ENCODE results near the gene USP6NL. TPM values are rescaled to one million over a fixed set of nuclear protein-coding genes. Genes with fewer than 3 reads are reported as not detected.

The USP6NL gene
- total and polyA plus RNA-seq, 3 experiments from 2014 or later, result 1.3 to 3.2 (median 1.9) TPM

GRCh38 chr10:11642566-11642965, 31.1 kb upstream of the USP6NL start:
- H3K27ac Mint-ChIP-seq, result no peak overlapping the region
- no peaks in the 10 kb centered on the region for H3K36me3 ChIP-seq (ENCODE audit: insufficient read depth, low read length)
- H3K36me3 Mint-ChIP-seq, result no peaks in the 10 kb centered on the region
- no peaks in the 10 kb centered on the region for H3K9me3 ChIP-seq (ENCODE audit: low read length)
- ChIA-PET POLR2A (no interaction called here), CTCF (no interaction called here)
- no peak overlapping the region for H3K4me3 ChIP-seq (ENCODE audit: low read length)
- peaks cover 10 to 38% of the 10 kb centered on the region in 2 donors for H3K27me3 Mint-ChIP-seq
- no peak for DNase-seq
- H3K4me3 Mint-ChIP-seq, result no peak overlapping the region
- no peaks in the 10 kb centered on the region for H3K27me3 ChIP-seq (ENCODE audit: insufficient read depth, low read length, poor library complexity, severe bottlenecking)
- no peaks in the 10 kb centered on the region for H3K4me1 ChIP-seq (ENCODE audit: insufficient read depth, low read length)
- no peaks in the 10 kb centered on the region for H3K4me1 Mint-ChIP-seq
- no peaks in the 10 kb centered on the region for H3K9me3 Mint-ChIP-seq
- H3K27ac ChIP-seq (ENCODE audit: low read depth, low read length), result no peak overlapping the region

- H3K4me3 Mint-ChIP-seq, result no peak overlapping the region
- H3K4me1 ChIP-seq (ENCODE audit: insufficient read depth, low read length), result no peaks in the 10 kb centered on the region
- H3K4me3 ChIP-seq (ENCODE audit: low read length), result no peak overlapping the region
- H3K9me3 Mint-ChIP-seq, result no peaks in the 10 kb centered on the region
- no peaks in the 10 kb centered on the region for H3K27me3 ChIP-seq (ENCODE audit: insufficient read depth, low read length, poor library complexity, severe bottlenecking)
- peaks cover 0 to 3% (median 0%) of the 10 kb centered on the region in 3 donors for H3K36me3 Mint-ChIP-seq
- ChIA-PET CTCF (no interaction called here), POLR2A (no interaction called here)
- H3K27ac Mint-ChIP-seq, result no peak overlapping the region
- H3K36me3 ChIP-seq (ENCODE audit: insufficient read depth, low read length), result no peaks in the 10 kb centered on the region
- no peaks in the 10 kb centered on the region for H3K9me3 ChIP-seq (ENCODE audit: low read length)
- no peaks in the 10 kb centered on the region for H3K4me1 Mint-ChIP-seq
- no peak overlapping the region for H3K27ac ChIP-seq (ENCODE audit: low read depth, low read length)
- no peak for DNase-seq
- peaks cover 11 to 53% of the 10 kb centered on the region in 2 donors for H3K27me3 Mint-ChIP-seq
Measured at GRCh38 chr10:11639849-11640764, 28.7 kb upstream of the USP6NL start.

- Histone ChIP-seq H3K4me1 (ENCODE audit: insufficient read depth, low read length) (no peaks in the 10 kb centered on the region), H3K9me3 (ENCODE audit: low read length) (no peaks in the 10 kb centered on the region), H3K27me3 (ENCODE audit: insufficient read depth, low read length, poor library complexity, severe bottlenecking) (no peaks in the 10 kb centered on the region), H3K36me3 (ENCODE audit: insufficient read depth, low read length) (no peaks in the 10 kb centered on the region), H3K4me3 (ENCODE audit: low read length) (no peak overlapping the region), H3K27ac (ENCODE audit: low read depth, low read length) (no peak overlapping the region)
- no peaks in the 10 kb centered on the region for H3K9me3 Mint-ChIP-seq
- ChIA-PET POLR2A (no interaction called here), CTCF (no interaction called here)
- DNase-seq, result no peak
- no peak overlapping the region for H3K4me3 Mint-ChIP-seq
- peaks cover 11 to 55% of the 10 kb centered on the region in 2 donors for H3K27me3 Mint-ChIP-seq
- no peaks in the 10 kb centered on the region for H3K4me1 Mint-ChIP-seq
- peaks cover 0 to 3% (median 0%) of the 10 kb centered on the region in 3 donors for H3K36me3 Mint-ChIP-seq
- H3K27ac Mint-ChIP-seq, result no peak overlapping the region
Measured at GRCh38 chr10:11639362-11639761, 27.9 kb upstream of the USP6NL start.

- POLR2A ChIA-PET, result interaction anchor here (0.6 kb wide), 1 partner anchor 17 kb away, joined by 3 read pairs; no protein-coding TSS in a partner anchor
- H3K4me3 Mint-ChIP-seq, result no peak overlapping the region
- Histone ChIP-seq H3K36me3 (ENCODE audit: insufficient read depth, low read length) (no peaks in the 10 kb centered on the region), H3K9me3 (ENCODE audit: low read length) (no peaks in the 10 kb centered on the region), H3K27me3 (ENCODE audit: insufficient read depth, low read length, poor library complexity, severe bottlenecking) (no peaks in the 10 kb centered on the region), H3K4me3 (ENCODE audit: low read length) (no peak overlapping the region), H3K4me1 (ENCODE audit: insufficient read depth, low read length) (no peaks in the 10 kb centered on the region), H3K27ac (ENCODE audit: low read depth, low read length) (no peak overlapping the region)
- H3K36me3 Mint-ChIP-seq, result peaks cover 0 to 3% (median 0%) of the 10 kb centered on the region in 3 donors
- no peak overlapping the region for H3K27ac Mint-ChIP-seq
- DNase-seq, result no peak
- H3K9me3 Mint-ChIP-seq, result no peaks in the 10 kb centered on the region
- CTCF ChIA-PET, result no interaction called here
- H3K4me1 Mint-ChIP-seq, result peaks cover 0 to 5% (median 0%) of the 10 kb centered on the region in 3 donors
- peaks cover 11 to 51% of the 10 kb centered on the region in 2 donors for H3K27me3 Mint-ChIP-seq
Measured at GRCh38 chr10:11638055-11638698, 26.7 kb upstream of the USP6NL start.

- DNase-seq, result no peak
- no peak overlapping the region for H3K27ac ChIP-seq (ENCODE audit: low read depth, low read length)
- CTCF ChIA-PET, result no interaction called here
- H3K9me3 ChIP-seq (ENCODE audit: low read length), result no peaks in the 10 kb centered on the region
- no peaks in the 10 kb centered on the region for H3K27me3 ChIP-seq (ENCODE audit: insufficient read depth, low read length, poor library complexity, severe bottlenecking)
- Mint-ChIP-seq H3K27me3 (peaks cover 9 to 40% of the 10 kb centered on the region in 2 donors), H3K4me3 (no peak overlapping the region), H3K4me1 (peaks cover 5 to 19% (median 14%) of the 10 kb centered on the region in 3 donors), H3K36me3 (peaks cover 0 to 3% (median 0%) of the 10 kb centered on the region in 3 donors), H3K27ac (no peak overlapping the region), H3K9me3 (no peaks in the 10 kb centered on the region)
- H3K4me1 ChIP-seq (ENCODE audit: insufficient read depth, low read length), result peaks cover 10% of the 10 kb centered on the region
- H3K36me3 ChIP-seq (ENCODE audit: insufficient read depth, low read length), result no peaks in the 10 kb centered on the region
- no peak overlapping the region for H3K4me3 ChIP-seq (ENCODE audit: low read length)
- POLR2A ChIA-PET, result no interaction called here
Measured at GRCh38 chr10:11636697-11637303, 25.4 kb upstream of the USP6NL start.

GRCh38 chr10:11631890-11632587, 20.6 kb upstream of the USP6NL start:
- peak in 2 of 5 donors; percentile 15 to 28 for DNase-seq
- peaks cover 0 to 4% (median 0%) of the 10 kb centered on the region in 3 donors for H3K36me3 Mint-ChIP-seq
- Histone ChIP-seq H3K4me3 (ENCODE audit: low read length) (no peak overlapping the region), H3K4me1 (ENCODE audit: insufficient read depth, low read length) (peaks cover 10% of the 10 kb centered on the region), H3K27ac (ENCODE audit: low read depth, low read length) (no peak overlapping the region), H3K27me3 (ENCODE audit: insufficient read depth, low read length, poor library complexity, severe bottlenecking) (no peaks in the 10 kb centered on the region), H3K36me3 (ENCODE audit: insufficient read depth, low read length) (no peaks in the 10 kb centered on the region), H3K9me3 (ENCODE audit: low read length) (no peaks in the 10 kb centered on the region)
- peak overlapping the region; percentile 14 to 84 (median 48) for H3K4me3 Mint-ChIP-seq
- H3K27ac Mint-ChIP-seq, result peak overlapping the region in 5 of 8 donors; percentile 14 to 44 (median 29)
- ChIA-PET POLR2A (no interaction called here), CTCF (interaction anchor here (1.1 kb wide), 1 partner anchor 49 kb away, joined by 3 read pairs; no protein-coding TSS in a partner anchor)
- H3K4me1 Mint-ChIP-seq, result peaks cover 5 to 25% (median 19%) of the 10 kb centered on the region in 3 donors
- H3K9me3 Mint-ChIP-seq, result no peaks in the 10 kb centered on the region
- H3K27me3 Mint-ChIP-seq, result peaks cover 0 to 23% of the 10 kb centered on the region in 2 donors

- Mint-ChIP-seq H3K4me1 (peaks cover 5 to 25% (median 19%) of the 10 kb centered on the region in 3 donors), H3K27ac (no peak overlapping the region), H3K4me3 (no peak overlapping the region), H3K9me3 (no peaks in the 10 kb centered on the region), H3K36me3 (peaks cover 0 to 1% (median 0%) of the 10 kb centered on the region in 3 donors), H3K27me3 (peaks cover 2 to 20% of the 10 kb centered on the region in 2 donors)
- Histone ChIP-seq H3K27ac (ENCODE audit: low read depth, low read length) (no peak overlapping the region), H3K27me3 (ENCODE audit: insufficient read depth, low read length, poor library complexity, severe bottlenecking) (no peaks in the 10 kb centered on the region), H3K4me3 (ENCODE audit: low read length) (no peak overlapping the region), H3K9me3 (ENCODE audit: low read length) (no peaks in the 10 kb centered on the region), H3K4me1 (ENCODE audit: insufficient read depth, low read length) (peaks cover 10% of the 10 kb centered on the region), H3K36me3 (ENCODE audit: insufficient read depth, low read length) (no peaks in the 10 kb centered on the region)
- DNase-seq, result no peak
- POLR2A ChIA-PET, result no interaction called here
- CTCF ChIA-PET, result interaction anchor here (1.1 kb wide), 1 partner anchor 48 kb away, joined by 3 read pairs; no protein-coding TSS in a partner anchor
Measured at GRCh38 chr10:11631291-11631690, 19.8 kb upstream of the USP6NL start.

All from CD8-positive, alpha-beta memory T cell (primary cell).